GM18858 (cell line): ENCODE data around the gene PRKAA2.

Source experiments
- ATAC-seq: cut with Tn5 transposase; IDR thresholded peaks from one replicate; pipeline ENCODE4 v1.9.1; 2021; ENCODE audit not compliant: unreplicated experiment

PRKAA2 gene

GRCh38 chr1:56654126-56654923, 9.2 kb downstream of the PRKAA2 start:
- ATAC-seq: no peak

- no peak for ATAC-seq
Measured at GRCh38 chr1:56655991-56656613, 11.0 kb downstream of the PRKAA2 start.

- no peak for ATAC-seq
Measured at GRCh38 chr1:56658254-56658653, 13.1 kb downstream of the PRKAA2 start.

- ATAC-seq: no peak
Measured at GRCh38 chr1:56660293-56660692, 15.2 kb downstream of the PRKAA2 start.

GRCh38 chr1:56663846-56664245, 18.7 kb downstream of the PRKAA2 start:
- ATAC-seq: no peak

- no peak for ATAC-seq
Measured at GRCh38 chr1:56665384-56665783, 20.3 kb downstream of the PRKAA2 start.

GRCh38 chr1:56666112-56666608, 21.0 kb downstream of the PRKAA2 start:
- no peak for ATAC-seq

GRCh38 chr1:56670350-56670749, 25.2 kb downstream of the PRKAA2 start:
- no peak for ATAC-seq

GRCh38 chr1:56671085-56671484, 26.0 kb downstream of the PRKAA2 start:
- ATAC-seq: no peak

- ATAC-seq: no peak
Measured at GRCh38 chr1:56671542-56671941, 26.4 kb downstream of the PRKAA2 start.

- no peak for ATAC-seq
Measured at GRCh38 chr1:56672579-56672978, 27.5 kb downstream of the PRKAA2 start.

- no peak for ATAC-seq
Measured at GRCh38 chr1:56675763-56676162, 30.6 kb downstream of the PRKAA2 start.

GRCh38 chr1:56676571-56677035, 31.5 kb downstream of the PRKAA2 start:
- no peak for ATAC-seq

GRCh38 chr1:56683569-56683968, 38.5 kb downstream of the PRKAA2 start:
- ATAC-seq: no peak

GRCh38 chr1:56686169-56686568, 41.1 kb downstream of the PRKAA2 start:
- ATAC-seq: no peak

GRCh38 chr1:56688522-56689026, 43.5 kb downstream of the PRKAA2 start:
- no peak for ATAC-seq

GRCh38 chr1:56696663-56697062, 51.5 kb downstream of the PRKAA2 start:
- ATAC-seq: no peak

- ATAC-seq: no peak
Measured at GRCh38 chr1:56703747-56704146, 58.6 kb downstream of the PRKAA2 start.

GRCh38 chr1:56707379-56707778, 62.3 kb downstream of the PRKAA2 start:
- ATAC-seq: no peak

GRCh38 chr1:56709269-56709880, 64.3 kb downstream of the PRKAA2 start:
- no peak for ATAC-seq

GRCh38 chr1:56709995-56710394, 64.9 kb downstream of the PRKAA2 start:
- no peak for ATAC-seq

GRCh38 chr1:56710646-56711045, 65.5 kb downstream of the PRKAA2 start:
- ATAC-seq: no peak
